ENCODE results near the gene TMEM115. TPM values are rescaled to one million over a fixed set of nuclear protein-coding genes. Genes with fewer than 3 reads are reported as not detected.

The TMEM115 gene
- total and polyA plus RNA-seq, 2 donors (not counting 3 experiments of a cell fraction or from before 2014, with no cell fraction given), result 44.7 to 65.5 TPM

GRCh38 chr3:50358355-50358910 is 888 bp downstream of the TMEM115 start:
- H3K9me3 ChIP-seq (replicated peaks; ENCODE audit: control insufficient read depth, insufficient read depth, low read length), result no peaks in the 10 kb centered on the region
- DNase-seq (ENCODE audit: low read depth, low spot score) (no peak), FAIRE-seq (no peak)
- H3K36me3 ChIP-seq (ENCODE audit: control insufficient read depth in 2 of 2, extremely low read depth in 1 of 2, insufficient read depth in 2 of 2, low read length in 2 of 2), result peaks cover 4 to 22% of the 10 kb centered on the region in 2 experiments
- peaks cover 6% of the 10 kb centered on the region for H4K20me1 ChIP-seq (replicated peaks; ENCODE audit: control insufficient read depth, extremely low read depth, insufficient read depth, low read length)
- peak overlapping the region; percentile 26 to 83 (median 63) for H3K4me3 ChIP-seq (replicated peaks in 1 of 3; ENCODE audit: insufficient read depth in 1 of 3, low read depth in 1 of 3, low read length in 3 of 3)
- no peaks in the 10 kb centered on the region for H3K9me1 ChIP-seq (replicated peaks; ENCODE audit: control insufficient read depth, extremely low read depth, insufficient read depth, low read length)
- no peaks in the 10 kb centered on the region for H3K27me3 ChIP-seq (ENCODE audit: control insufficient read depth in 2 of 2, insufficient read depth in 2 of 2, low read length in 2 of 2)
- CTCF ChIA-PET, result interaction anchor here (1.8 kb wide), 1 partner anchor 11 kb away, joined by 11 read pairs; no protein-coding TSS in a partner anchor
- peaks cover 31% of the 10 kb centered on the region for H3K4me1 ChIP-seq (ENCODE audit: control insufficient read depth, extremely low read depth, insufficient read depth, low read length)
- no peak for TF ChIP-seq MYC (IDR thresholded peaks at IDR 0.05; ENCODE audit: low read depth, low read length)
- TF ChIP-seq MAX (IDR thresholded peaks at IDR 0.05; ENCODE audit: insufficient read depth, insufficient read length), result no peak
- TF ChIP-seq JUN (IDR thresholded peaks at IDR 0.05; ENCODE audit: borderline replicate concordance, insufficient read depth, insufficient read length, low read depth), result no peak
- no peak for TF ChIP-seq EZH2 (IDR thresholded peaks at IDR 0.05; ENCODE audit: borderline replicate concordance, low read depth, low read length, severe bottlenecking)
- no peak for TF ChIP-seq POLR2AphosphoS5 (IDR thresholded peaks at IDR 0.05; ENCODE audit: insufficient read depth, low read depth, low read length)
- no peak for TF ChIP-seq FOS (IDR thresholded peaks at IDR 0.05; ENCODE audit: borderline replicate concordance, insufficient read depth, low read length)
- TF ChIP-seq GATA2 (IDR thresholded peaks at IDR 0.05; ENCODE audit: insufficient read depth, insufficient read length, low read depth, low read length), result no peak
- TF ChIP-seq, protein P1, sequence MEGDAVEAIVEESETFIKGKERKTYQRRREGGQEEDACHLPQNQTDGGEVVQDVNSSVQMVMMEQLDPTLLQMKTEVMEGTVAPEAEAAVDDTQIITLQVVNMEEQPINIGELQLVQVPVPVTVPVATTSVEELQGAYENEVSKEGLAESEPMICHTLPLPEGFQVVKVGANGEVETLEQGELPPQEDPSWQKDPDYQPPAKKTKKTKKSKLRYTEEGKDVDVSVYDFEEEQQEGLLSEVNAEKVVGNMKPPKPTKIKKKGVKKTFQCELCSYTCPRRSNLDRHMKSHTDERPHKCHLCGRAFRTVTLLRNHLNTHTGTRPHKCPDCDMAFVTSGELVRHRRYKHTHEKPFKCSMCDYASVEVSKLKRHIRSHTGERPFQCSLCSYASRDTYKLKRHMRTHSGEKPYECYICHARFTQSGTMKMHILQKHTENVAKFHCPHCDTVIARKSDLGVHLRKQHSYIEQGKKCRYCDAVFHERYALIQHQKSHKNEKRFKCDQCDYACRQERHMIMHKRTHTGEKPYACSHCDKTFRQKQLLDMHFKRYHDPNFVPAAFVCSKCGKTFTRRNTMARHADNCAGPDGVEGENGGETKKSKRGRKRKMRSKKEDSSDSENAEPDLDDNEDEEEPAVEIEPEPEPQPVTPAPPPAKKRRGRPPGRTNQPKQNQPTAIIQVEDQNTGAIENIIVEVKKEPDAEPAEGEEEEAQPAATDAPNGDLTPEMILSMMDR (IDR thresholded peaks at IDR 0.05; ENCODE audit: extremely low read depth in 1 of 2, insufficient read depth in 1 of 2, low read depth in 1 of 2, low read length in 2 of 2), result no peak
- TF ChIP-seq POLR2A (IDR thresholded peaks at IDR 0.05; ENCODE audit: low read depth, low read length), result no peak
- dilution Hi-C loops (cut with MboI; ENCODE audit: extremely low pct_ligation_motif_present, low sequenced_read_pairs), result no loop called here
- POLR2A ChIA-PET, result no interaction called here
- peak overlapping the region; percentile 52 for H3K27ac ChIP-seq (ENCODE audit: insufficient read depth, low read depth, low read length)
- BruUV-seq (replicated peaks), result no TSS peak
- H3K9ac ChIP-seq (replicated peaks; ENCODE audit: extremely low read depth, insufficient read depth, low read length), result peak overlapping the region; percentile 72
- H3K79me2 ChIP-seq (ENCODE audit: control insufficient read depth, insufficient read depth, low read length), result peaks cover 43% of the 10 kb centered on the region
- H3K4me2 ChIP-seq (ENCODE audit: insufficient read depth, low read length), result peak overlapping the region; percentile 90
- no peak overlapping the region for H2AFZ ChIP-seq (ENCODE audit: low read depth, low read length)
- intact Hi-C loops (cut with micrococcal nuclease), result loop anchor here (2.0 to 5.0 kb wide), 2 partner anchors 60 to 1034 kb away; partner anchors contain the start of genes HYAL3, NAA80 and RBM15B
